Thyroid gland (tissue), 4 donors: ENCODE results near the gene DEF6.

Experiments
- CTCF ChIP-seq, 6 experiments: fragments of 200-600 bp in 3 of 6; fragments of 450-650 bp in 3 of 6; sonication (generic) in 3 of 6; IDR thresholded peaks; one replicate each; pipeline ENCODE4 v1.5.1; 2016 to 2019; ENCODE audit warnings: antibody characterized with exemption in 6 of 6, mild to moderate bottlenecking in 2 of 6, inconsistent platforms in 1 of 6, moderate library complexity in 1 of 6
- POLR2A ChIP-seq, 2 donors: fragments of 450-650 bp; IDR thresholded peaks; one replicate each; pipeline ENCODE4 v1.6.1; 2017; ENCODE audit warnings: antibody characterized with exemption in 2 of 2, mild to moderate bottlenecking in 2 of 2, moderate library complexity in 1 of 2

- TF ChIP-seq CTCF (IDR thresholded peaks at IDR 0.05) (peak in 5 of 6 experiments; percentile 17 to 49 (median 35)), POLR2A (IDR thresholded peaks at IDR 0.05) (no peak)
Measured at GRCh38 chr6:35327349-35328027, 29.9 kb downstream of the DEF6 start.
